Naive thymus-derived CD4-positive, alpha-beta T cell (primary cell): ENCODE measurements around the gene CLPTM1. TPM values are rescaled to one million over a fixed set of nuclear protein-coding genes. Genes with fewer than 3 reads are reported as not detected.

Experiments used
- ATAC-seq: fragments of 150-1000 bp; cut with Tn5 transposase; 2 replicates; pipeline ENCODE4 v1.10.0; 2021; ENCODE audit warnings: mild to moderate bottlenecking, moderate library complexity
- CTCF ChIA-PET: fragments of 350-600 bp; sonication (Branson Sonifier 250); formaldehyde crosslinking; loops from one replicate; lab custom pipeline; 2021; ENCODE audit warnings: antibody characterized with exemption; lab: Charles Lee
- POLR2A ChIA-PET: fragments of 350-600 bp; sonication (Branson Sonifier 250); formaldehyde crosslinking; loops from one replicate; lab custom pipeline; 2021; ENCODE audit warnings: antibody characterized with exemption, inconsistent platforms; lab: Charles Lee
- DNase-seq, 9 donors: peaks; one replicate each; pipeline versions ENCODE4 v3.0.0 to v3.0.0-alpha.2; 2020 to 2022; ENCODE audit warnings: mixed read lengths in 1 of 9
- H3K27ac ChIP-seq: one replicate; pipeline ENCODE4 v1.7.0; 2013; ENCODE audit warnings: mild to moderate bottlenecking, low read depth, low read length, moderate library complexity
- H3K27me3 ChIP-seq, 2 donors: one replicate each; pipeline ENCODE4 v1.7.0; 2013; ENCODE audit warnings: low read length in 2 of 2, mild to moderate bottlenecking in 2 of 2, moderate library complexity in 2 of 2; ENCODE audit not compliant: control insufficient read depth in 2 of 2, insufficient read depth in 2 of 2
- H3K36me3 ChIP-seq, 3 experiments: 1 replicate in 2 of 3; 2 replicates in 1 of 3; pipeline ENCODE4 v1.7.0; 2013; ENCODE audit warnings: low read length in 3 of 3, mild to moderate bottlenecking in 3 of 3, moderate library complexity in 1 of 3; ENCODE audit not compliant: insufficient read depth in 3 of 3, control insufficient read depth in 2 of 3
- H3K4me1 ChIP-seq, 2 donors: one replicate each; pipeline ENCODE4 v1.7.0; 2013; ENCODE audit warnings: low read length in 2 of 2, mild to moderate bottlenecking in 2 of 2, moderate library complexity in 1 of 2; ENCODE audit not compliant: control insufficient read depth in 2 of 2, insufficient read depth in 2 of 2
- H3K4me3 ChIP-seq: 2 replicates; pipeline ENCODE4 v1.7.0; 2013; ENCODE audit warnings: mild to moderate bottlenecking, low read length
- H3K9me3 ChIP-seq, 3 experiments: 1 replicate in 2 of 3; 2 replicates in 1 of 3; pipeline ENCODE4 v1.7.0; 2013; ENCODE audit warnings: low read length in 3 of 3; ENCODE audit not compliant: control insufficient read depth in 2 of 3
- H3K27ac Mint-ChIP-seq, 9 donors: one replicate each; pipeline ENCODE4 v1.8.0; 2020 to 2022; ENCODE audit warnings: mixed read lengths in 9 of 9, mild to moderate bottlenecking in 8 of 9, moderate library complexity in 5 of 9, inconsistent platforms in 2 of 9
- H3K27me3 Mint-ChIP-seq, 5 donors: one replicate each; pipeline ENCODE4 v1.8.0; 2021 to 2022; ENCODE audit warnings: mixed read lengths in 5 of 5, mild to moderate bottlenecking in 1 of 5
- H3K36me3 Mint-ChIP-seq, 5 donors: one replicate each; pipeline ENCODE4 v1.8.0; 2020 to 2022; ENCODE audit warnings: mixed read lengths in 5 of 5, mild to moderate bottlenecking in 3 of 5, inconsistent platforms in 1 of 5
- H3K4me1 Mint-ChIP-seq, 7 donors: one replicate each; pipeline ENCODE4 v1.8.0; 2020 to 2022; ENCODE audit warnings: mixed read lengths in 7 of 7, mild to moderate bottlenecking in 3 of 7, inconsistent platforms in 1 of 7
- H3K4me3 Mint-ChIP-seq, 10 donors: one replicate each; pipeline ENCODE4 v1.8.0; 2020 to 2022; ENCODE audit warnings: mild to moderate bottlenecking in 10 of 10, mixed read lengths in 10 of 10, moderate library complexity in 6 of 10, inconsistent platforms in 2 of 10
- H3K9me3 Mint-ChIP-seq, 11 donors: one replicate each; pipeline ENCODE4 v1.8.0; 2020 to 2022; ENCODE audit warnings: mixed read lengths in 11 of 11, mild to moderate bottlenecking in 4 of 11, inconsistent platforms in 1 of 11, moderate library complexity in 1 of 11
- intact Hi-C, 2 donors: fragments of 100-400 bp; cut with micrococcal nuclease; formaldehyde crosslinking; loops; one replicate each; pipeline ENCODE4 v1.15.1; 2023
- polyA plus RNA-seq, 2 donors: library from polyadenylated mRNA; unstranded; fragments of 300-500 nt; fragmentation: Illumina TruSeq; gene quantifications; one replicate each; pipeline ENCODE4 v1.2.3, GENCODE V29; 2021
- total RNA-seq, 6 experiments: library from RNA in 5 of 6; stranded (reverse) in 5 of 6; gene quantifications; 1 replicate in 5 of 6; 2 replicates in 1 of 6; pipeline ENCODE4 v1.2.3 and lab custom pipeline; 2021 to 2026

Gene CLPTM1
- total RNA-seq (10 to 100 TPM; 68.4 to 83.3 (median 76.8) TPM), polyA plus RNA-seq (10 to 100 TPM; 11.7 to 25.6 TPM), total RNA-seq (lab: John Stamatoyannopoulos, UW) (38.1 reads per million, percentile 65 among the genes with 10 or more reads in this experiment)

- peaks cover 12 to 24% of the 10 kb centered on the region in 2 donors for H3K4me1 ChIP-seq
- ChIA-PET POLR2A (interaction anchor here (0.6 to 1.8 kb wide), 8 partner anchors 17 to 1534 kb away, joined by 3 to 12 read pairs (median 4); partner anchors contain the start of genes PPP1R37, TOMM40 and TRAPPC6A), CTCF (interaction anchor here (0.6 to 1.3 kb wide), 2 partner anchors 26 to 184 kb away, joined by 3 to 5 read pairs; no protein-coding TSS in a partner anchor)
- H3K27ac Mint-ChIP-seq: peak within 1 kb of the TSS; percentile 97 to 99 (median 98)
- H3K4me3 ChIP-seq: peak within 1 kb of the TSS; percentile 92
- peak; percentile 97 for ATAC-seq
- peaks cover 27 to 61% (median 54%) of the 10 kb centered on the region in 7 donors for H3K4me1 Mint-ChIP-seq
- peak; percentile 85 to 96 (median 94) for DNase-seq
- peaks cover 0 to 6% (median 0%) of the 10 kb centered on the region in 5 donors for H3K36me3 Mint-ChIP-seq
- no peaks in the 10 kb centered on the region for H3K27me3 Mint-ChIP-seq
- peak within 1 kb of the TSS; percentile 92 for H3K27ac ChIP-seq
- peak within 1 kb of the TSS; percentile 90 to 99 (median 98) for H3K4me3 Mint-ChIP-seq
- H3K9me3 ChIP-seq: no peaks in the 10 kb centered on the region
- H3K36me3 ChIP-seq: peaks cover 0 to 21% (median 0%) of the 10 kb centered on the region in 3 experiments
- intact Hi-C loops: loop anchor here (1.0 to 5.0 kb wide), 13 partner anchors 40 to 737 kb away; partner anchors contain the start of genes BLOC1S3 (in 2 of the 2), RELB (in 2 of the 2), TRAPPC6A (in 2 of the 2) and APOC1 (in 1 of the 2)
- H3K9me3 Mint-ChIP-seq: peaks cover 0 to 8% (median 0%) of the 10 kb centered on the region in 11 donors
- H3K27me3 ChIP-seq: no peaks in the 10 kb centered on the region
Observed at GRCh38 chr19:44954649-44955504, at the start of gene CLPTM1. CLPTM1 (plus strand) TSS chr19:44955380; CDS start chr19:44955396, 16 bp downstream.

GRCh38 chr19:44905437-44906160 lies 49.6 kb upstream of the CLPTM1 start, which contains the start of gene APOE:
APOE (plus strand) TSS chr19:44905796; CDS start chr19:44906625, 829 bp downstream.
- Mint-ChIP-seq H3K4me3 (peak within 1 kb of the TSS in 4 of 10 donors; percentile 19 to 50 (median 38)), H3K27me3 (peaks cover 18 to 29% (median 20%) of the 10 kb centered on the region in 5 donors), H3K36me3 (peaks cover 0 to 12% (median 3%) of the 10 kb centered on the region in 5 donors), H3K27ac (peak within 1 kb of the TSS in 2 of 9 donors; percentile 25 to 49), H3K4me1 (peaks cover 5 to 15% (median 10%) of the 10 kb centered on the region in 7 donors), H3K9me3 (no peaks in the 10 kb centered on the region)
- ChIA-PET CTCF (interaction anchor here (0.6 kb wide), 1 partner anchor 355 kb away, joined by 4 read pairs; no protein-coding TSS in a partner anchor), POLR2A (no interaction called here)
- peaks cover 0 to 4% of the 10 kb centered on the region in 2 donors for H3K27me3 ChIP-seq
- DNase-seq (no peak), ATAC-seq (no peak)
- no peak within 1 kb of the TSS for H3K27ac ChIP-seq
- H3K9me3 ChIP-seq: no peaks in the 10 kb centered on the region
- peaks cover 0 to 26% (median 0%) of the 10 kb centered on the region in 3 experiments for H3K36me3 ChIP-seq
- H3K4me3 ChIP-seq: no peak within 1 kb of the TSS
- intact Hi-C loops: no loop called here
- H3K4me1 ChIP-seq: no peaks in the 10 kb centered on the region

GRCh38 chr19:44907613-44908012 lies 47.6 kb upstream of the CLPTM1 start:
- no peak overlapping the region for H3K27ac ChIP-seq
- ATAC-seq (no peak), DNase-seq (no peak)
- Mint-ChIP-seq H3K9me3 (no peaks in the 10 kb centered on the region), H3K27ac (no peak overlapping the region), H3K36me3 (peaks cover 0 to 6% (median 0%) of the 10 kb centered on the region in 5 donors), H3K4me1 (peaks cover 5 to 15% (median 10%) of the 10 kb centered on the region in 7 donors), H3K4me3 (no peak overlapping the region), H3K27me3 (peaks cover 21 to 34% (median 28%) of the 10 kb centered on the region in 5 donors)
- no peaks in the 10 kb centered on the region for H3K9me3 ChIP-seq
- no peaks in the 10 kb centered on the region for H3K4me1 ChIP-seq
- H3K36me3 ChIP-seq: peaks cover 0 to 9% (median 0%) of the 10 kb centered on the region in 3 experiments
- no peak overlapping the region for H3K4me3 ChIP-seq
- peaks cover 0 to 4% of the 10 kb centered on the region in 2 donors for H3K27me3 ChIP-seq
- POLR2A ChIA-PET: no interaction called here
- CTCF ChIA-PET: no interaction called here
- intact Hi-C loops: no loop called here

- H3K9me3 Mint-ChIP-seq: no peaks in the 10 kb centered on the region
- ChIA-PET CTCF (no interaction called here), POLR2A (no interaction called here)
- H3K27ac Mint-ChIP-seq: no peak overlapping the region
- ATAC-seq (no peak), DNase-seq (no peak)
- peaks cover 0 to 2% (median 0%) of the 10 kb centered on the region in 3 experiments for H3K36me3 ChIP-seq
- peak overlapping the region in 1 of 10 donors; percentile 17 for H3K4me3 Mint-ChIP-seq
- no peaks in the 10 kb centered on the region for H3K9me3 ChIP-seq
- peaks cover 5 to 15% (median 10%) of the 10 kb centered on the region in 7 donors for H3K4me1 Mint-ChIP-seq
- H3K27me3 Mint-ChIP-seq: peaks cover 26 to 40% (median 34%) of the 10 kb centered on the region in 5 donors
- intact Hi-C loops: no loop called here
- peaks cover 0 to 4% (median 0%) of the 10 kb centered on the region in 5 donors for H3K36me3 Mint-ChIP-seq
- H3K4me3 ChIP-seq: no peak overlapping the region
- H3K27ac ChIP-seq: no peak overlapping the region
- H3K27me3 ChIP-seq: peaks cover 0 to 4% of the 10 kb centered on the region in 2 donors
- no peaks in the 10 kb centered on the region for H3K4me1 ChIP-seq
Observed at GRCh38 chr19:44908074-44908835, 46.9 kb upstream of the CLPTM1 start.

GRCh38 chr19:44908836-44909261 lies 46.3 kb upstream of the CLPTM1 start:
- H3K4me3 ChIP-seq: no peak overlapping the region
- no peaks in the 10 kb centered on the region for H3K9me3 ChIP-seq
- H3K27ac ChIP-seq: no peak overlapping the region
- no peaks in the 10 kb centered on the region for H3K9me3 Mint-ChIP-seq
- DNase-seq (no peak), ATAC-seq (no peak)
- no peak overlapping the region for H3K4me3 Mint-ChIP-seq
- no peak overlapping the region for H3K27ac Mint-ChIP-seq
- CTCF ChIA-PET: no interaction called here
- peaks cover 5 to 17% (median 7%) of the 10 kb centered on the region in 7 donors for H3K4me1 Mint-ChIP-seq
- peaks cover 30 to 45% (median 38%) of the 10 kb centered on the region in 5 donors for H3K27me3 Mint-ChIP-seq
- POLR2A ChIA-PET: no interaction called here
- intact Hi-C loops: no loop called here
- H3K4me1 ChIP-seq: no peaks in the 10 kb centered on the region
- H3K36me3 ChIP-seq: no peaks in the 10 kb centered on the region
- H3K36me3 Mint-ChIP-seq: peaks cover 0 to 4% (median 0%) of the 10 kb centered on the region in 5 donors
- peaks cover 0 to 4% of the 10 kb centered on the region in 2 donors for H3K27me3 ChIP-seq
